ENCODE results near the gene TEAD3.

Gene TEAD3

DNA sequence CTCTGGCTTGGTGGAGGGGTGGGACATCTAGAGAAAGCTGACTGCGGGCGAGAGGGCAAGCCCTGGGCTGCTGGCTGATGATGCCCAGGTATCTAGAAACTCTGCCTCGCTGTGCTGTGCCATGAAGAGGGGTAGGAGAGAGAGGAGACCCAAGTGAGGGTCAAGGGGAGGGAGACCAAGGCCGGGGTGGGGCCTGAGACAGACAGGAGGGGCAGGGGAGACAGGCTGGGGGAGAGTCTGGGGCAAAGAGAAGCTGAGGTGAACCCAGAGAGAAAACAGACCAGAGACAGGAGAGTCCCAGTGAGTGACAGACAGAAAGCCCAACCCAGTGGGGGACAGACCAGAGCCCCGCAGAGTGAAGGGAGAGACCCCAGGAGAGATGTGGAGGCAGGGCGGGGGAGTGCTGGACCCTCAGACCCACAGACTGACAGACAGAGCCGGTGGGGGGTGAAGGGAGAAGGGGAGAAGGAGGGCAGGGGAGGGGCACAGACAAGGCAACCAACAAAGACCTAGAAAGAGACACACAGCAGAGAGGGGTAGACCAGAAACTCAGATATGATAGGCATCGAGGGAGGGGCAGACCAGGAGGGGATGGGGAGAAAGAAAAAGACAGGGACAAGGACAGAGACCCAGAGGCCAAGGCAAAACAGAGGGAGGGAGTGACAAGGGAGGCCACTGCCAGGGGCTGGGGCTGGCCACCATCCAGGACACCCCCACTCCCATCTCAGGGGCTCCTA, 5.9 kb downstream of the TEAD3 start:
- H3K4me1 Mint-ChIP-seq = peaks cover 5% of the 10 kb centered on the region
- H3K27ac Mint-ChIP-seq = no peak overlapping the region
- H3K9me3 Mint-ChIP-seq = no peaks in the 10 kb centered on the region
- ATAC-seq (no peak), DNase-seq (no peak)
- H3K4me3 Mint-ChIP-seq = no peak overlapping the region
- peaks cover 2% of the 10 kb centered on the region for H3K27me3 Mint-ChIP-seq
- H3K36me3 Mint-ChIP-seq (ENCODE audit: low read depth) = no peaks in the 10 kb centered on the region

- Mint-ChIP-seq H3K27me3 (peaks cover 2% of the 10 kb centered on the region), H3K4me1 (peaks cover 5% of the 10 kb centered on the region), H3K4me3 (no peak overlapping the region), H3K27ac (no peak overlapping the region), H3K36me3 (ENCODE audit: low read depth) (no peaks in the 10 kb centered on the region), H3K9me3 (no peaks in the 10 kb centered on the region)
- no peak for ATAC-seq
- DNase-seq = no peak
These were observed 6.7 kb downstream of the TEAD3 start for GRCh38 chr6:35489995-35490791.

GRCh38 chr6:35489066-35489465, 7.8 kb downstream of the TEAD3 start:
- Mint-ChIP-seq H3K4me3 (no peak overlapping the region), H3K27ac (no peak overlapping the region), H3K36me3 (ENCODE audit: low read depth) (no peaks in the 10 kb centered on the region), H3K27me3 (peaks cover 2% of the 10 kb centered on the region), H3K9me3 (no peaks in the 10 kb centered on the region), H3K4me1 (peaks cover 4% of the 10 kb centered on the region)
- DNase-seq (no peak), ATAC-seq (no peak)

- H3K9me3 Mint-ChIP-seq = no peaks in the 10 kb centered on the region
- no peaks in the 10 kb centered on the region for H3K36me3 Mint-ChIP-seq (ENCODE audit: low read depth)
- H3K27ac Mint-ChIP-seq = no peak overlapping the region
- DNase-seq (no peak), ATAC-seq (no peak)
- H3K4me3 Mint-ChIP-seq = no peak overlapping the region
- H3K27me3 Mint-ChIP-seq = peaks cover 2% of the 10 kb centered on the region
- H3K4me1 Mint-ChIP-seq = no peaks in the 10 kb centered on the region
These were observed 8.4 kb downstream of the TEAD3 start for GRCh38 chr6:35488517-35488862.

- H3K4me3 Mint-ChIP-seq = no peak overlapping the region
- no peaks in the 10 kb centered on the region for H3K4me1 Mint-ChIP-seq
- no peaks in the 10 kb centered on the region for H3K36me3 Mint-ChIP-seq (ENCODE audit: low read depth)
- H3K27ac Mint-ChIP-seq = no peak overlapping the region
- H3K9me3 Mint-ChIP-seq = no peaks in the 10 kb centered on the region
- no peak for ATAC-seq
- H3K27me3 Mint-ChIP-seq = peaks cover 2% of the 10 kb centered on the region
- no peak for DNase-seq
These were observed 9.0 kb downstream of the TEAD3 start for GRCh38 chr6:35487658-35488516.

DNA sequence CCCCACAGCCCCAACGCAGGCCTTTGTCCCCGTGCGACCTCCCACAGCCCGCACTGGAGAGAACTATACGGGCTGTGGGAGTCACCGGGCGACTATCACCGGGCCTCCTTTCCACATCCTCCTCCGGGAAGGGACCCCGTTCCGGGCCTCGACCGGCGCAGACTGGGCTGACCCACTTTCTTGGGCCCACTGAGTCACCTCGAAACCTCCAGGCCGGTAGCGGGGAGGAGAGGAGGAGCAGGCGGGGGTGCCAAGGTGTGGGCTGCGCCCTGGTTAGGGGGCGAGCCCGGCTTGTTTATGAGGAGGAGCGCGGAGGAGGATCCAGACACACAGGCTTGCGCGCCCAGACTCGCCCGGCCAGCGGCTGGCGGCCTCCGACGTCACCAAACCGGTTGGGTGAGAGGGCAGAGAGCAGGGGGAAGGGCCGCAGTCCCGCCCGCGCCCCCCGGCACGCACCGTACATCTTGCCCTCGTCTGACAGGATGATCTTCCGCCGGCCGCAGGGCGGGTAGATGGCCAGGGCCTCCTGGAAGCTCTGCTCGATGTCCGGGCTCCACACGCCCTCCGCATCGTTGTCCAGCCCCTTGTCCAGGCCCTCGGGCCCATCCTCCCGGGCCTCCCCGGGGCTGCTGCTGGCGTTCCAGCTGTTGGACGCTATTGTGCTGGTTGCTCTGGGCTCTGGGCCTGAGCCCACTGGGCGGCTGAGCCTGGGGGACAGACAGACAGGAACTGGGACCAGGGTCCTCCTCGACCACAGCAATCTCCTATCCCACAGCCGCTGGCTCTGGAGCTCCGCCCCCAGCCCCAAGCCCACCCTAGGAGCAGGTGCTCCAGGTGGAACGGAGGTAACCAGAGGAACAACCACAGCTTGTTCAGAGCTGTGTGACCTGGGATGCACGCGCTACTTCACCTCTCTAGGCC, 10.6 kb downstream of the TEAD3 start:
- no peak for ATAC-seq
- Mint-ChIP-seq H3K27ac (no peak overlapping the region), H3K9me3 (no peaks in the 10 kb centered on the region), H3K36me3 (ENCODE audit: low read depth) (no peaks in the 10 kb centered on the region), H3K27me3 (peaks cover 2% of the 10 kb centered on the region), H3K4me3 (no peak overlapping the region), H3K4me1 (no peaks in the 10 kb centered on the region)
- no peak for DNase-seq

GRCh38 chr6:35485402-35485877, 11.4 kb downstream of the TEAD3 start:
- H3K27me3 Mint-ChIP-seq = peaks cover 2% of the 10 kb centered on the region
- no peak for ATAC-seq
- H3K4me3 Mint-ChIP-seq = no peak overlapping the region
- no peaks in the 10 kb centered on the region for H3K4me1 Mint-ChIP-seq
- no peaks in the 10 kb centered on the region for H3K36me3 Mint-ChIP-seq (ENCODE audit: low read depth)
- H3K27ac Mint-ChIP-seq = no peak overlapping the region
- no peaks in the 10 kb centered on the region for H3K9me3 Mint-ChIP-seq
- no peak for DNase-seq

- DNase-seq (no peak), ATAC-seq (no peak)
- no peaks in the 10 kb centered on the region for H3K4me1 Mint-ChIP-seq
These were observed 11.9 kb downstream of the TEAD3 start for GRCh38 chr6:35484921-35485392.

DNA sequence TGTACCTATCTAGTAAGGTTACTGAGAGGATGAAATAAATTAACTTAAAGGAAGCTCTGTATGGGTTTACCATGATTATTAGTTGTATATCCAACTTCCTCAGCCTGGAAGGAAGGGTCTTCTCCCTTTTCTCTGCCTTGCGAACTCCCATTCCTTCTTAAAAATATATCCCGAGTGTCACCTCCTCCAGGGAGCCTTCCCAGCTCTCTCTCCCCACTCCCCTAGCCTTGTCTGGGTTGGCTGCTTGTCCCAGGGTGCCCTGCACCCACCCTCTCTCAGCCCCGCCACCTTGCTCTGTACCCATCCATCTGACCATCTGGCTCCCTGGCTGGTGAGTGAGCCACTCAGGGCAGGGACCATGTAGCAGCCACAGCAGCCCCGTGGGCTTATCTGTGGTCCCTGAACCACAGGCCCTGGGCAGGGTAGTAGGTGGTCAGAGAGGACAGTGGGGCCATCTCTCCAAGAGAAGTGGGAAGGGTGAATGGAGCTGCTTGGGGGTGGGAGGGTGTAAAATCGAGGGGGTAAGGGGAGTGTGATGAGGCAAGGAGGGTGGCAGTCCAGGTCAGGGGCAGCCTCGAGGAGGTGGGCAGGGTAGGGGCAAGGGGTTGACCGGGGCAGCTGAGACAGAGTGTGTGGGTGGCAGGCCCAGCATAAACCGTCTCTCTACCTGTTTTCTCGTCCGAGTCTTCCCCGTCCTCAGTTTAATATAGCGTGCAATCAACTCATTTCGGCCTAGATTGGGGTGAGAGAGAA, 12.8 kb downstream of the TEAD3 start:
- DNase-seq (no peak), ATAC-seq (no peak)
- Mint-ChIP-seq H3K27ac (no peak overlapping the region), H3K4me1 (no peaks in the 10 kb centered on the region), H3K4me3 (no peak overlapping the region), H3K36me3 (ENCODE audit: low read depth) (no peaks in the 10 kb centered on the region), H3K27me3 (no peaks in the 10 kb centered on the region), H3K9me3 (no peaks in the 10 kb centered on the region)

More at GRCh38 chr6:35484921-35485392, 11.9 kb downstream of the TEAD3 start:
- Mint-ChIP-seq H3K36me3 (ENCODE audit: low read depth) (no peaks in the 10 kb centered on the region), H3K27ac (no peak overlapping the region), H3K4me3 (no peak overlapping the region), H3K27me3 (no peaks in the 10 kb centered on the region), H3K9me3 (no peaks in the 10 kb centered on the region)

DNA sequence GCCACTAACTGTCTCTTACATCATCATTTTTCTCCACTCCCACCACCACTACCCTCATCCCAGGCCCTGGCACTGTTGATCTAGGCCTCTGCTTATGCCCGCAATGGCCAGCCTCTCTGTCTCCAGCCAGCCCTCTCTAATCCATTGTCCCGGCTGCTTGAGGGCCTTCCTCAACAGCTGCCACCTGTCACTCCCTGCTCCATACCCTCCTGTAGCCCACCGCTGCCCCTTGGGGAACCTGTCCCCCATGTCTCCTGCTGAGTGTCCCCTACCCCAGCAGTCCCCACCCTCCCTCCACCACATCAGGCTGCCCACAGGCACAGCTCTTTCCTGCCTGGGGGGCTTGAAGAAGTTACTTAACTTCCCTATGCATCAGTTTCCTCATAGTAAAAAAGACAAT, 13.4 kb downstream of the TEAD3 start:
- no peak overlapping the region for H3K4me3 Mint-ChIP-seq
- H3K36me3 Mint-ChIP-seq (ENCODE audit: low read depth) = no peaks in the 10 kb centered on the region
- H3K27ac Mint-ChIP-seq = no peak overlapping the region
- H3K9me3 Mint-ChIP-seq = no peaks in the 10 kb centered on the region
- no peaks in the 10 kb centered on the region for H3K4me1 Mint-ChIP-seq
- ATAC-seq (no peak), DNase-seq (no peak)
- no peaks in the 10 kb centered on the region for H3K27me3 Mint-ChIP-seq

- no peak overlapping the region for H3K27ac Mint-ChIP-seq
- H3K9me3 Mint-ChIP-seq = no peaks in the 10 kb centered on the region
- no peaks in the 10 kb centered on the region for H3K27me3 Mint-ChIP-seq
- no peaks in the 10 kb centered on the region for H3K4me1 Mint-ChIP-seq
- H3K36me3 Mint-ChIP-seq (ENCODE audit: low read depth) = no peaks in the 10 kb centered on the region
- DNase-seq = no peak
- no peak for ATAC-seq
- H3K4me3 Mint-ChIP-seq = no peak overlapping the region
These were observed 13.8 kb downstream of the TEAD3 start for GRCh38 chr6:35483062-35483461.

- no peak for DNase-seq
- Mint-ChIP-seq H3K27me3 (no peaks in the 10 kb centered on the region), H3K4me1 (peaks cover 1% of the 10 kb centered on the region), H3K27ac (no peak overlapping the region), H3K4me3 (no peak overlapping the region), H3K36me3 (ENCODE audit: low read depth) (no peaks in the 10 kb centered on the region), H3K9me3 (no peaks in the 10 kb centered on the region)
- ATAC-seq = no peak
These were observed 15.7 kb downstream of the TEAD3 start for GRCh38 chr6:35481226-35481625.

DNA sequence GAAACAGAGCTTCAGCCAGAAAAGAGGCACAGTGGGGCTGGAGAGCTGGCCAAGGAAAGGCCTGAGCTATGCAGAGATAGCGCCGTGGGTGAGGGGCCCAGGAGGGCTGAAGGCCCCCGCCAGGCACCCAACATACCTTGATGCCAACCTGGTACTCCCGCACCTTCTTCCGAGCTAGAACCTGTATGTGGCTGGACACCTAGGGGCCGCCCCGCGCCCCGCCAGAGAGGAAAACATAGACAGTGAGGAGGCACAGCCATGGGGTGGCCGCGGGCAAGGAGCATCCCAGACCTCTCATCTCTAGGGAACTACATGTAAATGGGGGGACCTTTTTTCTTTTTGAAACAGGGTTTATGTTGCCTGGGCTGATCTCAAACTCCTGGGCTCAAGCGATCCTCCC, 16.7 kb downstream of the TEAD3 start:
- Mint-ChIP-seq H3K27ac (no peak overlapping the region), H3K27me3 (no peaks in the 10 kb centered on the region), H3K36me3 (ENCODE audit: low read depth) (no peaks in the 10 kb centered on the region), H3K4me3 (no peak overlapping the region), H3K9me3 (no peaks in the 10 kb centered on the region), H3K4me1 (peaks cover 1% of the 10 kb centered on the region)
- DNase-seq (no peak), ATAC-seq (no peak)
